BE2C (cell line): Measurements from ENCODE around the gene RPS6KC1.

Experiments used
- DNase-seq: peaks from one replicate; pipeline ENCODE4 v3.0.0-alpha.2; 2020
- H3K27me3 ChIP-seq: fragments of 250-450 bp; sonication (Bioruptor Pico); 2 replicates; pipeline ENCODE4 v1.5.1; 2020; ENCODE audit warnings: mild to moderate bottlenecking
- H3K36me3 ChIP-seq: fragments of 250-450 bp; sonication (Bioruptor Pico); 2 replicates; pipeline ENCODE4 v1.5.1; 2020; ENCODE audit warnings: mild to moderate bottlenecking
- H3K4me1 ChIP-seq: fragments of 250-450 bp; sonication (Bioruptor Pico); 2 replicates; pipeline ENCODE4 v1.5.1; 2020
- H3K4me3 ChIP-seq: 2 replicates; pipeline ENCODE4 v1.5.1; 2011; ENCODE audit warnings: low read depth, low read length
- H3K9me3 ChIP-seq: fragments of 250-450 bp; sonication (Bioruptor Pico); 2 replicates; pipeline ENCODE4 v1.5.1; 2020
- TF ChIP-seq, protein P1 (sequence below): IDR thresholded peaks from 2 replicates; pipeline ENCODE4 v1.5.1; 2012; ENCODE audit warnings: mild to moderate bottlenecking, low read depth, low read length

The RPS6KC1 gene

DNA sequence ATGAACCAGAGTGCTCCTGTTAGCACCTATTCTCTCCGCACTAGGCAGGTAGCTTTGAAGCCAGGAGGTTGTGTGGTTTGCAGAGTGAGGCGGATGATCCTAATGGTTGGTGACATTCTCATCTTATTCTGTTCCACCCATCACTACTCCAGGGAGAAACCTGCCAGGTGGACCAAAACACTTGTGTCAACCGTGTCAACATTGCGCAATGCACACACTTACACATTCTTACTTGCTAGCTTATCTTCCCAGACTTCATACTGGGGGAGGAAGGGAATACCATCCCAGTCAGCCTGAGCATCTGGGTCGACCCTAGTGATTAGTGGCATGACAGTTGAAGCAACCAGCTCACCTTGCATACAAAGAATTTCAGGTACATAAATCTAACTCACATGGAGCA is 236.9 kb downstream of the RPS6KC1 start:
- TF ChIP-seq, protein P1, sequence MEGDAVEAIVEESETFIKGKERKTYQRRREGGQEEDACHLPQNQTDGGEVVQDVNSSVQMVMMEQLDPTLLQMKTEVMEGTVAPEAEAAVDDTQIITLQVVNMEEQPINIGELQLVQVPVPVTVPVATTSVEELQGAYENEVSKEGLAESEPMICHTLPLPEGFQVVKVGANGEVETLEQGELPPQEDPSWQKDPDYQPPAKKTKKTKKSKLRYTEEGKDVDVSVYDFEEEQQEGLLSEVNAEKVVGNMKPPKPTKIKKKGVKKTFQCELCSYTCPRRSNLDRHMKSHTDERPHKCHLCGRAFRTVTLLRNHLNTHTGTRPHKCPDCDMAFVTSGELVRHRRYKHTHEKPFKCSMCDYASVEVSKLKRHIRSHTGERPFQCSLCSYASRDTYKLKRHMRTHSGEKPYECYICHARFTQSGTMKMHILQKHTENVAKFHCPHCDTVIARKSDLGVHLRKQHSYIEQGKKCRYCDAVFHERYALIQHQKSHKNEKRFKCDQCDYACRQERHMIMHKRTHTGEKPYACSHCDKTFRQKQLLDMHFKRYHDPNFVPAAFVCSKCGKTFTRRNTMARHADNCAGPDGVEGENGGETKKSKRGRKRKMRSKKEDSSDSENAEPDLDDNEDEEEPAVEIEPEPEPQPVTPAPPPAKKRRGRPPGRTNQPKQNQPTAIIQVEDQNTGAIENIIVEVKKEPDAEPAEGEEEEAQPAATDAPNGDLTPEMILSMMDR: no peak
- H3K36me3 ChIP-seq: no peaks in the 10 kb centered on the region

DNA sequence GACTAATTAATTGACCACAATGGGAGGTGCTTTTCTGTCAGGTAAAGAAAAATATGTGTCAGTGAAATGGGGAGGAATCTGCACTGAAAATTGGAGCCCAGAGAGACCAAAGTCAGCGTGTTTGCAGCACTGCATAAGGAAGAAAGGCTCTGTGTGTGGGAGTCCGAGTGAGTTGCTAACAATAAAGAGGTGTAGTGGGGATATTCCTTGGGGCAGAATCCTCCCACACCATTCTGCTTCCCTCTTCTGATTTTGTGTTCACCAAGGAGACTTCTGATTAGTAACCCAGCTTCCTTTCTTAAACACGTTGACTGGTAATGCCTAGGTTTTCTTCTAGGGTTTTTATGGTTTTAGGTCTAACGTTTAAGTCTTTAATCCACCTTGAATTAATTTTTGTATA is 240.5 kb downstream of the RPS6KC1 start:
- Histone ChIP-seq H3K9me3 (no peaks in the 10 kb centered on the region), H3K36me3 (no peaks in the 10 kb centered on the region), H3K4me3 (no peak overlapping the region), H3K4me1 (no peaks in the 10 kb centered on the region), H3K27me3 (no peaks in the 10 kb centered on the region)
- TF ChIP-seq, protein P1: no peak
- DNase-seq: no peak

More for the DNA sequence above, 236.9 kb downstream of the RPS6KC1 start:
- Histone ChIP-seq H3K4me3 (no peak overlapping the region), H3K9me3 (no peaks in the 10 kb centered on the region), H3K27me3 (no peaks in the 10 kb centered on the region), H3K4me1 (no peaks in the 10 kb centered on the region)
- DNase-seq: no peak

DNA sequence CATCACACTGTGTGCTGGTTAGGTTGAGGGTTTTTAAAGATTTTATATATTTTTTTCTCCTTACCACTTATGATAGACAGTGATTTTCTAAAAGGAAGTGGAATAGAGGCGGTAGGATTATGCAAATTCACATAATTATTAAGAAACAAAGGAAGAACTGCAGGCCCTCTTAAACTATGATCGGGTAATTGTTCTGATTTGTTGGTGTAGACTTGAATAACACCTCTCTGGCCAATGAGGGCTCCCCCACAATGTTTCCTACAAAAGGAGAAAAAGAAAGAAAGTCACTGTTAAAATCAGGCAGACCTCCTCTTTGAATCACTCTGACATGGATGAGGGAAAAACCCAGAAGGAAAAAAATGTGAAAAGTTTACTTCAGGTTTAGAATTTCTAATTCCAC is 241.6 kb downstream of the RPS6KC1 start:
- no peak for DNase-seq
- H3K4me1 ChIP-seq: no peaks in the 10 kb centered on the region
- H3K36me3 ChIP-seq: no peaks in the 10 kb centered on the region
- no peaks in the 10 kb centered on the region for H3K27me3 ChIP-seq
- no peaks in the 10 kb centered on the region for H3K9me3 ChIP-seq
- no peak overlapping the region for H3K4me3 ChIP-seq
- TF ChIP-seq, protein P1: no peak

DNA sequence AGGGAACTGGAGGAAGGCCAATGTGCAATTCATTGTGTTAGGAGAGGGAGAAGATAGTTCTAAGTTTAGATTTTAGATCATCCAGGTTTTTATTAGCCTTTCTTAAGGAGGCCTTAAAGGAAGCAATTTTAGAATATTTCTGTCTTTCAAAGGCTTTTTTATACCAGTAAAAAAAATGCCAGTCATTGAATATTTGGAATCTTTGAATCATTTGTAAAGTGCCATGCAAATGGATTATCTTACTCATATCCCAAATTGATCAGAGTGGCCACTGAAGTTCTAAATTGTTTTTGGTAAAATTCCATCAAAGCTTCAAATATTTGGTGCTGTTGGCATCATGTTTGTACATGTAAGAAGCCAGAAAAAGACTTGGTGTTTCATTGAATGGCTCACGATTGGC is 244.8 kb downstream of the RPS6KC1 start:
- H3K27me3 ChIP-seq: no peaks in the 10 kb centered on the region
- H3K36me3 ChIP-seq: no peaks in the 10 kb centered on the region
- no peak for DNase-seq
- no peak overlapping the region for H3K4me3 ChIP-seq
- H3K4me1 ChIP-seq: no peaks in the 10 kb centered on the region
- 0 out of 2 replicates have a peak, but pooled peaks cover 2% of the 10 kb centered on the region for H3K9me3 ChIP-seq
- TF ChIP-seq, protein P1: no peak

DNA sequence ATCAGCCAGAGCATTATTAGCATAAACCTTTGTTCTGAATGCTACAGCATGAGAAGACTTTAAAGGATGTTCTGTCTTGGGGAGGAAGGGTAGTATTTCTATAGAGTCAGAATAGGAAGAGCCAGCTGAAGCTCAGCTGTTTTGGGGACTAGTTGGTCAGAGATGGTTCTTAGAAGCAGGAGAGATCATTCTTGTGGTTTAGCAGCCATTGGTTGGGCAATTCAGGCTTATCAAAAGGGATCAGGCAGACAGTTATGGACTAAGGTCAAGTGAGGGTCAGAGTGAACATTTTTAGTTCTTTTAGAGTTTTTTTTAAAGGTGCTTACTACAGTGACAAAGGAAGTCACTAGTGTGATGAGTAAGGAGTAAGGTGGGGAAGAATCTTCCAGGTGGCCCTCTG is 245.5 kb downstream of the RPS6KC1 start:
- Histone ChIP-seq H3K27me3 (no peaks in the 10 kb centered on the region), H3K4me3 (no peak overlapping the region), H3K9me3 (0 out of 2 replicates have a peak, but pooled peaks cover 2% of the 10 kb centered on the region), H3K4me1 (no peaks in the 10 kb centered on the region), H3K36me3 (no peaks in the 10 kb centered on the region)
- no peak for DNase-seq
- TF ChIP-seq, protein P1: no peak

DNA sequence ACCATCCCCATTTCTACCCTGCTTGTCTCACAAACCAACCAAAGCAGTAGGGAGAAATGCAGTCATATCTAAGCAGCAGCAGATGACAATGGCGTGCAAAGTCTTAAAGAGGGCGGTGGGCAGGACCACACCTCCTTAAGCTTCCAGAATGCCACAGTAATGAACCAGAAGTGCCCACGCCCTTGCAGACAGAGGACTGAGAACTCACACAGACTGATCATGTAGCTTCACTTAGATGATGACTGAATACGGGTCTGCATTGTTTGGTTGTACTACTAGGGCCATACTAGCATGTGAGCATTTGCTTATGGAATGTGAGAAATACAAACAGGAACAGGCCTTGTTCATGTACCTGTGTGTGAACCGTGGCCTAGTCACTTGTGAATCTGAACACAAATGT is 246.0 kb downstream of the RPS6KC1 start:
- no peaks in the 10 kb centered on the region for H3K4me1 ChIP-seq
- TF ChIP-seq, protein P1: no peak
- no peak overlapping the region for H3K4me3 ChIP-seq
- DNase-seq: no peak
- no peaks in the 10 kb centered on the region for H3K36me3 ChIP-seq
- no peaks in the 10 kb centered on the region for H3K27me3 ChIP-seq
- 0 out of 2 replicates have a peak, but pooled peaks cover 2% of the 10 kb centered on the region for H3K9me3 ChIP-seq
